Right renal cortex interstitium (tissue), 3 donors: ENCODE measurements around the gene DIP2C. TPM values are rescaled to one million over a fixed set of nuclear protein-coding genes. Genes with fewer than 3 reads are reported as not detected.
"Not testable (repeated sequence)": the region's sequence is repeated elsewhere in the genome, so short reads cannot be mapped to it uniquely, and the experiment has no call there.

ENCODE experiments used
- DNase-seq, 3 donors: peaks; one replicate each; pipeline ENCODE4 v3.0.0-alpha.2; 2013; ENCODE audit warnings: low read depth in 3 of 3, low spot score in 2 of 3
- polyA plus RNA-seq, 3 donors: library from polyadenylated mRNA; unstranded; fragments of 120-200 nt; gene quantifications; one replicate each; pipeline ENCODE4 v1.2.1, GENCODE V29; 2013; ENCODE audit not compliant: insufficient read length in 3 of 3

The DIP2C gene
- polyA plus RNA-seq, 3 donors: 19.2 to 22.3 (median 21.0) TPM

- DNase-seq: no peak
Measured at GRCh38 chr10:329361-330099, 359.9 kb downstream of the DIP2C start.

GRCh38 chr10:327889-328852, 361.3 kb downstream of the DIP2C start:
- no peak for DNase-seq

- no peak for DNase-seq
Measured at GRCh38 chr10:326894-327635, 362.4 kb downstream of the DIP2C start.

- no peak for DNase-seq
Measured at GRCh38 chr10:326350-326749, 363.1 kb downstream of the DIP2C start.

GRCh38 chr10:325282-325681, 364.2 kb downstream of the DIP2C start:
- DNase-seq: no peak

- no peak for DNase-seq
Measured at GRCh38 chr10:324593-324992, 364.9 kb downstream of the DIP2C start.

- no peak for DNase-seq
Measured at GRCh38 chr10:323651-324293, 365.7 kb downstream of the DIP2C start.

GRCh38 chr10:323046-323445, 366.4 kb downstream of the DIP2C start:
- DNase-seq: not testable (repeated sequence)

GRCh38 chr10:320771-321170, 368.7 kb downstream of the DIP2C start:
- DNase-seq: no peak

GRCh38 chr10:317926-318325, 371.5 kb downstream of the DIP2C start:
- no peak for DNase-seq

GRCh38 chr10:317271-317769, 372.1 kb downstream of the DIP2C start:
- DNase-seq: peak in 1 of 3 donors; percentile 50

- no peak for DNase-seq
Measured at GRCh38 chr10:316390-316789, 373.1 kb downstream of the DIP2C start.

GRCh38 chr10:314871-315270, 374.6 kb downstream of the DIP2C start:
- DNase-seq: no peak

GRCh38 chr10:314381-314780, 375.1 kb downstream of the DIP2C start:
- no peak for DNase-seq

GRCh38 chr10:311901-312665, 377.4 kb downstream of the DIP2C start:
- DNase-seq: no peak

- DNase-seq: no peak
Measured at GRCh38 chr10:310976-311639, 378.4 kb downstream of the DIP2C start.

- DNase-seq: no peak
Measured at GRCh38 chr10:310371-310770, 379.1 kb downstream of the DIP2C start.

- DNase-seq: no peak
Measured at GRCh38 chr10:308572-309085, 380.8 kb downstream of the DIP2C start.

- no peak for DNase-seq
Measured at GRCh38 chr10:308101-308500, 381.4 kb downstream of the DIP2C start.
